HepG2 (cell line): ENCODE data around the gene JPT1. TPM values are rescaled to one million over a fixed set of nuclear protein-coding genes. Genes with fewer than 3 reads are reported as not detected.

Source experiments
- GATAD2A ChIP-seq: IDR thresholded peaks from 2 replicates; pipeline ENCODE4 v1.6.1; 2016
- HNRNPLL ChIP-seq: fragments of 200-400 bp; formaldehyde crosslinking; IDR thresholded peaks from 2 replicates; pipeline ENCODE4 v1.6.1; 2017; ENCODE audit warnings: mild to moderate bottlenecking, low read depth, low read length; ENCODE audit not compliant: poor library complexity, severe bottlenecking
- KDM2A ChIP-seq: sonication (generic); formaldehyde crosslinking; IDR thresholded peaks from 2 replicates; pipeline ENCODE4 v1.4.0; 2020; ENCODE audit warnings: low read depth, missing genetic modification reagents, borderline replicate concordance
- KDM5B ChIP-seq: sonication (generic); formaldehyde crosslinking; IDR thresholded peaks from 2 replicates; pipeline ENCODE4 v1.4.0; 2020; ENCODE audit warnings: missing genetic modification reagents, mild to moderate bottlenecking, borderline replicate concordance
- TEAD3 ChIP-seq: optimal IDR thresholded peaks from 2 replicates; pipeline ENCODE3; 2016; ENCODE audit warnings: borderline replicate concordance
- ZFX ChIP-seq: sonication (generic); formaldehyde crosslinking; IDR thresholded peaks from 2 replicates; pipeline ENCODE4 v1.4.0; 2020; ENCODE audit warnings: mild to moderate bottlenecking, low read depth, missing genetic modification reagents, moderate library complexity
- ZNF224 ChIP-seq: sonication (generic); formaldehyde crosslinking; IDR thresholded peaks from 2 replicates; pipeline ENCODE4 v1.5.0; 2020; ENCODE audit warnings: mild to moderate bottlenecking, missing genetic modification reagents
- ZNF24 ChIP-seq: fragments of 450-650 bp; IDR thresholded peaks from 2 replicates; pipeline ENCODE4 v1.6.1; 2017; ENCODE audit warnings: antibody characterized with exemption, mild to moderate bottlenecking
- ZNF354B ChIP-seq: sonication (generic); formaldehyde crosslinking; IDR thresholded peaks from 2 replicates; pipeline ENCODE4 v1.8.0; 2022; ENCODE audit warnings: mild to moderate bottlenecking, missing genetic modification reagents
- ZNF510 ChIP-seq: sonication (generic); formaldehyde crosslinking; IDR thresholded peaks from 2 replicates; pipeline ENCODE4 v1.4.0; 2020; ENCODE audit warnings: low read depth, mild to moderate bottlenecking, missing genetic modification reagents
- ZNF558 ChIP-seq: sonication (generic); formaldehyde crosslinking; IDR thresholded peaks from 2 replicates; pipeline ENCODE4 v1.9.0; 2022; ENCODE audit warnings: mild to moderate bottlenecking, missing genetic modification reagents, borderline replicate concordance
- ZNF816 ChIP-seq: sonication (generic); formaldehyde crosslinking; IDR thresholded peaks from 2 replicates; pipeline ENCODE4 v1.8.0; 2022; ENCODE audit warnings: missing genetic modification reagents, mild to moderate bottlenecking, borderline replicate concordance
- polyA plus RNA-seq, 8 experiments: library from polyadenylated mRNA; depleted of rRNA in 3 of 8; stranded (reverse) in 7 of 8; unstranded in 1 of 8; fragments of >200 nt; fragmentation: Illumina TruSeq in 4 of 8; extraction: Trizol in 4 of 8; gene quantifications; 2 replicates each; pipeline versions ENCODE4 v1.2.1 to v1.2.3, GENCODE V29; 2011 to 2016; ENCODE audit warnings: low read depth in 4 of 8, missing spikeins in 1 of 8, mixed read lengths in 1 of 8; ENCODE audit not compliant: insufficient read depth in 1 of 8
- total RNA-seq, 5 experiments: library from RNA; depleted of rRNA; stranded (reverse); fragments of >200 nt; fragmentation: Illumina TruSeq; extraction: Trizol; gene quantifications; 2 replicates each; pipeline ENCODE4 v1.2.3, GENCODE V29; 2016; ENCODE audit warnings: low read depth in 1 of 5
- TF ChIP-seq, protein P1 (sequence below): sonication (generic); formaldehyde crosslinking; conservative IDR thresholded peaks from 2 replicates; pipeline ENCODE4 v1.4.0; 2020; ENCODE audit warnings: missing genetic modification reagents
- TF ChIP-seq, protein P2 (sequence below): sonication (generic); formaldehyde crosslinking; IDR thresholded peaks from 2 replicates; pipeline ENCODE4 v1.5.1; 2020; ENCODE audit warnings: mild to moderate bottlenecking, missing genetic modification reagents, moderate library complexity
- TF ChIP-seq, protein P3 (sequence below): sonication (generic); formaldehyde crosslinking; IDR thresholded peaks from 2 replicates; pipeline ENCODE4 v1.4.0; 2020; ENCODE audit warnings: missing genetic modification reagents
- TF ChIP-seq, protein P4 (sequence below): IDR thresholded peaks from 2 replicates; pipeline ENCODE4 v1.6.1; 2016; ENCODE audit warnings: mild to moderate bottlenecking

JPT1 gene
- total and polyA plus RNA-seq, 2 of the 13 experiments (the other 11 are each of a cell fraction or from before 2014, with no cell fraction given) = 43.3 to 256 TPM

DNA sequence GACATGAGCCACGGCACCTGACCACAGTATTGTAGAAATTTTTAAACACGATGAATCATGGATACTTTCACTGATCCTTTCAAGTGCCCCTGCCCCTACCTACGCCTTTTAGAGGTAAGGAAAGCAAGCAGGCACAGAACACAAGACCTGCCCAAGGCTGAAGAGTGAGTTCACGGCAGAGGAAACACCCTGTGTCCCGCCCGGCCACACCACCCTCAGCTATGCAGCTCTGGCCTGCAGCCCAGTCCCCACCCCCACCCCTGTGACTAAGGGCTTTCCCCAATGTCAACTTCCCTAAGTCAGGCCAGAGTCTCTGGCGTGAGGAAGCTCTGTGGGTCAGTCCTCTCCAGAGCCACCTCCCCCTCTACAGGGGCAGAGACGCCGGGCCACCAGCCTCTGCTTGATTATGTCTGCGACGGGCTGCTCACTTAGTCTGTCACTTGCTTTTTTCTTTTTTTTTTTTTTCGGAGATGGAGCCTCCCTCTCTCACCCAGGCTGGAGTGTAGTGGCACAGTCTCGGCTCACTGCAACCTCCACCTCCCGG is 58.2 kb downstream of the JPT1 start (continued):
- TF ChIP-seq, protein P1, sequence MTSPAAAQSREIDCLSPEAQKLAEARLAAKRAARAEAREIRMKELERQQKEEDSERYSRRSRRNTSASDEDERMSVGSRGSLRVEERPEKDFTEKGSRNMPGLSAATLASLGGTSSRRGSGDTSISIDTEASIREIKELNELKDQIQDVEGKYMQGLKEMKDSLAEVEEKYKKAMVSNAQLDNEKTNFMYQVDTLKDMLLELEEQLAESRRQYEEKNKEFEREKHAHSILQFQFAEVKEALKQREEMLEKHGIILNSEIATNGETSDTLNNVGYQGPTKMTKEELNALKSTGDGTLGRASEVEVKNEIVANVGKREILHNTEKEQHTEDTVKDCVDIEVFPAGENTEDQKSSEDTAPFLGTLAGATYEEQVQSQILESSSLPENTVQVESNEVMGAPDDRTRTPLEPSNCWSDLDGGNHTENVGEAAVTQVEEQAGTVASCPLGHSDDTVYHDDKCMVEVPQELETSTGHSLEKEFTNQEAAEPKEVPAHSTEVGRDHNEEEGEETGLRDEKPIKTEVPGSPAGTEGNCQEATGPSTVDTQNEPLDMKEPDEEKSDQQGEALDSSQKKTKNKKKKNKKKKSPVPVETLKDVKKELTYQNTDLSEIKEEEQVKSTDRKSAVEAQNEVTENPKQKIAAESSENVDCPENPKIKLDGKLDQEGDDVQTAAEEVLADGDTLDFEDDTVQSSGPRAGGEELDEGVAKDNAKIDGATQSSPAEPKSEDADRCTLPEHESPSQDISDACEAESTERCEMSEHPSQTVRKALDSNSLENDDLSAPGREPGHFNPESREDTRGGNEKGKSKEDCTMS (CRISPR knock-in tag) = no peak
- TF ChIP-seq GATAD2A (CRISPR knock-in tag) (peak; percentile 72), ZNF558 (no peak), TEAD3 (CRISPR knock-in tag) (peak; percentile 94), ZFX (CRISPR knock-in tag) (peak; percentile 60; the same call in 1 of the 2 replicates), ZNF510 (CRISPR knock-in tag) (no peak), ZNF354B (CRISPR knock-in tag) (no peak), KDM2A (peak; percentile 48; the same call in 1 of the 2 replicates), KDM5B (CRISPR knock-in tag) (no peak), ZNF24 (no peak), ZNF224 (CRISPR knock-in tag) (no peak), HNRNPLL (no peak), ZNF816 (CRISPR knock-in tag) (no peak)
- TF ChIP-seq, protein P2, sequence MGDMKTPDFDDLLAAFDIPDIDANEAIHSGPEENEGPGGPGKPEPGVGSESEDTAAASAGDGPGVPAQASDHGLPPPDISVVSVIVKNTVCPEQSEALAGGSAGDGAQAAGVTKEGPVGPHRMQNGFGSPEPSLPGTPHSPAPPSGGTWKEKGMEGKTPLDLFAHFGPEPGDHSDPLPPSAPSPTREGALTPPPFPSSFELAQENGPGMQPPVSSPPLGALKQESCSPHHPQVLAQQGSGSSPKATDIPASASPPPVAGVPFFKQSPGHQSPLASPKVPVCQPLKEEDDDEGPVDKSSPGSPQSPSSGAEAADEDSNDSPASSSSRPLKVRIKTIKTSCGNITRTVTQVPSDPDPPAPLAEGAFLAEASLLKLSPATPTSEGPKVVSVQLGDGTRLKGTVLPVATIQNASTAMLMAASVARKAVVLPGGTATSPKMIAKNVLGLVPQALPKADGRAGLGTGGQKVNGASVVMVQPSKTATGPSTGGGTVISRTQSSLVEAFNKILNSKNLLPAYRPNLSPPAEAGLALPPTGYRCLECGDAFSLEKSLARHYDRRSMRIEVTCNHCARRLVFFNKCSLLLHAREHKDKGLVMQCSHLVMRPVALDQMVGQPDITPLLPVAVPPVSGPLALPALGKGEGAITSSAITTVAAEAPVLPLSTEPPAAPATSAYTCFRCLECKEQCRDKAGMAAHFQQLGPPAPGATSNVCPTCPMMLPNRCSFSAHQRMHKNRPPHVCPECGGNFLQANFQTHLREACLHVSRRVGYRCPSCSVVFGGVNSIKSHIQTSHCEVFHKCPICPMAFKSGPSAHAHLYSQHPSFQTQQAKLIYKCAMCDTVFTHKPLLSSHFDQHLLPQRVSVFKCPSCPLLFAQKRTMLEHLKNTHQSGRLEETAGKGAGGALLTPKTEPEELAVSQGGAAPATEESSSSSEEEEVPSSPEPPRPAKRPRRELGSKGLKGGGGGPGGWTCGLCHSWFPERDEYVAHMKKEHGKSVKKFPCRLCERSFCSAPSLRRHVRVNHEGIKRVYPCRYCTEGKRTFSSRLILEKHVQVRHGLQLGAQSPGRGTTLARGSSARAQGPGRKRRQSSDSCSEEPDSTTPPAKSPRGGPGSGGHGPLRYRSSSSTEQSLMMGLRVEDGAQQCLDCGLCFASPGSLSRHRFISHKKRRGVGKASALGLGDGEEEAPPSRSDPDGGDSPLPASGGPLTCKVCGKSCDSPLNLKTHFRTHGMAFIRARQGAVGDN (CRISPR knock-in tag) = peak; percentile 81
- TF ChIP-seq, protein P3, sequence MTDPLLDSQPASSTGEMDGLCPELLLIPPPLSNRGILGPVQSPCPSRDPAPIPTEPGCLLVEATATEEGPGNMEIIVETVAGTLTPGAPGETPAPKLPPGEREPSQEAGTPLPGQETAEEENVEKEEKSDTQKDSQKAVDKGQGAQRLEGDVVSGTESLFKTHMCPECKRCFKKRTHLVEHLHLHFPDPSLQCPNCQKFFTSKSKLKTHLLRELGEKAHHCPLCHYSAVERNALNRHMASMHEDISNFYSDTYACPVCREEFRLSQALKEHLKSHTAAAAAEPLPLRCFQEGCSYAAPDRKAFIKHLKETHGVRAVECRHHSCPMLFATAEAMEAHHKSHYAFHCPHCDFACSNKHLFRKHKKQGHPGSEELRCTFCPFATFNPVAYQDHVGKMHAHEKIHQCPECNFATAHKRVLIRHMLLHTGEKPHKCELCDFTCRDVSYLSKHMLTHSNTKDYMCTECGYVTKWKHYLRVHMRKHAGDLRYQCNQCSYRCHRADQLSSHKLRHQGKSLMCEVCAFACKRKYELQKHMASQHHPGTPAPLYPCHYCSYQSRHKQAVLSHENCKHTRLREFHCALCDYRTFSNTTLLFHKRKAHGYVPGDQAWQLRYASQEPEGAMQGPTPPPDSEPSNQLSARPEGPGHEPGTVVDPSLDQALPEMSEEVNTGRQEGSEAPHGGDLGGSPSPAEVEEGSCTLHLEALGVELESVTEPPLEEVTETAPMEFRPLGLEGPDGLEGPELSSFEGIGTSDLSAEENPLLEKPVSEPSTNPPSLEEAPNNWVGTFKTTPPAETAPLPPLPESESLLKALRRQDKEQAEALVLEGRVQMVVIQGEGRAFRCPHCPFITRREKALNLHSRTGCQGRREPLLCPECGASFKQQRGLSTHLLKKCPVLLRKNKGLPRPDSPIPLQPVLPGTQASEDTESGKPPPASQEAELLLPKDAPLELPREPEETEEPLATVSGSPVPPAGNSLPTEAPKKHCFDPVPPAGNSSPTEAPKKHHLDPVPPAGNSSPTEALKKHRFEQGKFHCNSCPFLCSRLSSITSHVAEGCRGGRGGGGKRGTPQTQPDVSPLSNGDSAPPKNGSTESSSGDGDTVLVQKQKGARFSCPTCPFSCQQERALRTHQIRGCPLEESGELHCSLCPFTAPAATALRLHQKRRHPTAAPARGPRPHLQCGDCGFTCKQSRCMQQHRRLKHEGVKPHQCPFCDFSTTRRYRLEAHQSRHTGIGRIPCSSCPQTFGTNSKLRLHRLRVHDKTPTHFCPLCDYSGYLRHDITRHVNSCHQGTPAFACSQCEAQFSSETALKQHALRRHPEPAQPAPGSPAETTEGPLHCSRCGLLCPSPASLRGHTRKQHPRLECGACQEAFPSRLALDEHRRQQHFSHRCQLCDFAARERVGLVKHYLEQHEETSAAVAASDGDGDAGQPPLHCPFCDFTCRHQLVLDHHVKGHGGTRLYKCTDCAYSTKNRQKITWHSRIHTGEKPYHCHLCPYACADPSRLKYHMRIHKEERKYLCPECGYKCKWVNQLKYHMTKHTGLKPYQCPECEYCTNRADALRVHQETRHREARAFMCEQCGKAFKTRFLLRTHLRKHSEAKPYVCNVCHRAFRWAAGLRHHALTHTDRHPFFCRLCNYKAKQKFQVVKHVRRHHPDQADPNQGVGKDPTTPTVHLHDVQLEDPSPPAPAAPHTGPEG = 0 out of 2 replicates have a peak, but pooled peaks have one; percentile 35
- TF ChIP-seq, protein P4, sequence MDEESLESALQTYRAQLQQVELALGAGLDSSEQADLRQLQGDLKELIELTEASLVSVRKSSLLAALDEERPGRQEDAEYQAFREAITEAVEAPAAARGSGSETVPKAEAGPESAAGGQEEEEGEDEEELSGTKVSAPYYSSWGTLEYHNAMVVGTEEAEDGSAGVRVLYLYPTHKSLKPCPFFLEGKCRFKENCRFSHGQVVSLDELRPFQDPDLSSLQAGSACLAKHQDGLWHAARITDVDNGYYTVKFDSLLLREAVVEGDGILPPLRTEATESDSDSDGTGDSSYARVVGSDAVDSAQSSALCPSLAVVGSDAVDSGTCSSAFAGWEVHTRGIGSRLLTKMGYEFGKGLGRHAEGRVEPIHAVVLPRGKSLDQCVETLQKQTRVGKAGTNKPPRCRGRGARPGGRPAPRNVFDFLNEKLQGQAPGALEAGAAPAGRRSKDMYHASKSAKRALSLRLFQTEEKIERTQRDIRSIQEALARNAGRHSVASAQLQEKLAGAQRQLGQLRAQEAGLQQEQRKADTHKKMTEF (CRISPR knock-in tag) = 0 out of 2 replicates have a peak, but pooled peaks have one; percentile 46
